Esophagus muscularis mucosa (tissue), 4 donors: ENCODE results near the gene RUFY2.

Source experiments
- EP300 ChIP-seq: sonication (generic); formaldehyde crosslinking; IDR thresholded peaks from one replicate; pipeline ENCODE4 v1.6.1; 2017; ENCODE audit warnings: antibody characterized with exemption
- POLR2A ChIP-seq: fragments of 450-650 bp; IDR thresholded peaks from one replicate; pipeline ENCODE4 v1.6.1; 2017; ENCODE audit warnings: antibody characterized with exemption, moderate library complexity, mild to moderate bottlenecking, low read depth
- TF ChIP-seq, protein P1 (sequence below), 3 experiments: fragments of 200-600 bp in 2 of 3; fragments of 450-650 bp in 1 of 3; sonication (generic) in 2 of 3; IDR thresholded peaks; one replicate each; pipeline ENCODE4 v1.5.1; 2017 to 2019; ENCODE audit warnings: antibody characterized with exemption in 3 of 3, mild to moderate bottlenecking in 2 of 3, moderate library complexity in 1 of 3

DNA sequence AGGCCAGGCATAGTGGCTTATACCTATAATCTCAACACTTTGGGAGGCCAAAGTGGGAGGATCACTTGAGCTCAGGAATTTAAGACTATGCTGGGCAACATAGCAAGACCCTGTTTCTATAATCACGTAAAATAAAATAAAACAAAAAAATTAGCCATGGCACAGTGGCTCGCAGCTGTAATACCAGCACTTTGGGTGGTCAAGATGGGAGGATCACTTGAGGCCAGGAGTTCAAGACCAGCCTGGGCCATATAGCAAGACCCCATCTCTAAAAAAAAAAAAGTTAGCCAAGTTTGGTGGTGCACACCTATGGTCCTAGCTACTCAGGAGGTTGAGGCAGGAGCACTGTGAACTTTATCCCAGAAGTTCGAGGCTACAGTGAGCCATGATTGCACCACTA is 33.8 kb upstream of the RUFY2 start:
- TF ChIP-seq POLR2A (no peak), EP300 (no peak)
- TF ChIP-seq, protein P1, sequence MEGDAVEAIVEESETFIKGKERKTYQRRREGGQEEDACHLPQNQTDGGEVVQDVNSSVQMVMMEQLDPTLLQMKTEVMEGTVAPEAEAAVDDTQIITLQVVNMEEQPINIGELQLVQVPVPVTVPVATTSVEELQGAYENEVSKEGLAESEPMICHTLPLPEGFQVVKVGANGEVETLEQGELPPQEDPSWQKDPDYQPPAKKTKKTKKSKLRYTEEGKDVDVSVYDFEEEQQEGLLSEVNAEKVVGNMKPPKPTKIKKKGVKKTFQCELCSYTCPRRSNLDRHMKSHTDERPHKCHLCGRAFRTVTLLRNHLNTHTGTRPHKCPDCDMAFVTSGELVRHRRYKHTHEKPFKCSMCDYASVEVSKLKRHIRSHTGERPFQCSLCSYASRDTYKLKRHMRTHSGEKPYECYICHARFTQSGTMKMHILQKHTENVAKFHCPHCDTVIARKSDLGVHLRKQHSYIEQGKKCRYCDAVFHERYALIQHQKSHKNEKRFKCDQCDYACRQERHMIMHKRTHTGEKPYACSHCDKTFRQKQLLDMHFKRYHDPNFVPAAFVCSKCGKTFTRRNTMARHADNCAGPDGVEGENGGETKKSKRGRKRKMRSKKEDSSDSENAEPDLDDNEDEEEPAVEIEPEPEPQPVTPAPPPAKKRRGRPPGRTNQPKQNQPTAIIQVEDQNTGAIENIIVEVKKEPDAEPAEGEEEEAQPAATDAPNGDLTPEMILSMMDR (IDR thresholded peaks at IDR 0.05), result no peak
